ENCODE results near the gene SYT1. TPM values are rescaled to one million over a fixed set of nuclear protein-coding genes. Genes with fewer than 3 reads are reported as not detected.

SYT1 gene
- total and polyA plus RNA-seq, 2 of the 8 experiments (the other 6 are each of a cell fraction or from before 2014, with no cell fraction given), result 11.0 to 34.6 TPM

DNA sequence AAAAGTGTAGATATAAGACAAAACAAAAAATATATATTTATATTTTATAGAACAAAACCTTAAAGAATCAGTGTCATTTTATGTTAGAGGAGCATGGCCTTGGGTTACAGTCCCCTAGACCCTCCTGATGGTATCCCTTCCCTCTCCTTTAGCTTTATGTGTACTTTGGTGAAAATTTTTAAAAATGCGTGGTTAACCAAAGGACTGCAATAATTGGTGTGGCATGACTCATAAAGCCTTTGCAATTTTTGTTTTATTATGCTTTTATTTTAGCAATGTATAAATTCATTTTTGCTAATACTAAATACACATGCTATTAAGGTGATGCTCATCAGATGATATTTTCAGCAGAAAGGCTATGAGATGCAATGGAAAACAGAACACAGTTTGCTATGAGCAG is 264.4 kb downstream of the SYT1 start (continued):
- TF ChIP-seq RAD21 (IDR thresholded peaks at IDR 0.05 in 1 of 2, conservative IDR thresholded peaks at IDR 0.05 in 1 of 2; ENCODE audit: low read depth in 2 of 2, low read length in 2 of 2), result no peak
- no peak for TF ChIP-seq TAF1 (IDR thresholded peaks at IDR 0.05; ENCODE audit: low read depth, low read length)
- no peak for TF ChIP-seq KDM1A (IDR thresholded peaks at IDR 0.05; ENCODE audit: borderline replicate concordance, low read length)

Data from H1 (cell line).